WTC11 (cell line): ENCODE data around the gene PRR23E. TPM values are rescaled to one million over a fixed set of nuclear protein-coding genes. Genes with fewer than 3 reads are reported as not detected.

Source experiments
- ATAC-seq: fragments of 200-7000 bp; cut with Tn5 transposase; 2 replicates; pipeline ENCODE4 v1.10.0; 2021; ENCODE audit warnings: mild to moderate bottlenecking, moderate library complexity
- CTCF ChIA-PET: fragments of 300-600 bp; sonication (Branson Sonifier 250); formaldehyde crosslinking; loops from one replicate; lab custom pipeline; 2021; ENCODE audit warnings: antibody characterized with exemption; lab: Charles Lee
- POLR2A ChIA-PET: fragments of 350-600 bp; sonication (Branson Sonifier 250); formaldehyde crosslinking; loops from one replicate; lab custom pipeline; 2021; ENCODE audit warnings: antibody characterized with exemption; lab: Charles Lee
- DNase-seq: peaks from one replicate; pipeline ENCODE4 v3.0.0; 2021; ENCODE audit warnings: low spot score
- H3K27ac Mint-ChIP-seq: 2 replicates; pipeline ENCODE4 v1.8.0; 2021; ENCODE audit warnings: mixed read lengths
- H3K27me3 Mint-ChIP-seq: 2 replicates; pipeline ENCODE4 v1.8.0; 2021; ENCODE audit warnings: low read depth, mild to moderate bottlenecking, moderate library complexity, mixed read lengths
- H3K36me3 Mint-ChIP-seq: 2 replicates; pipeline ENCODE4 v1.8.0; 2021; ENCODE audit warnings: mixed read lengths
- H3K4me1 Mint-ChIP-seq: 2 replicates; pipeline ENCODE4 v1.8.0; 2022; ENCODE audit warnings: mixed read lengths
- H3K4me3 Mint-ChIP-seq: 2 replicates; pipeline ENCODE4 v1.8.0; 2021; ENCODE audit warnings: mild to moderate bottlenecking, moderate library complexity, mixed read lengths
- H3K9me3 Mint-ChIP-seq: 2 replicates; pipeline ENCODE4 v1.8.0; 2021; ENCODE audit warnings: mixed read lengths
- CREM ChIP-seq: sonication (generic); formaldehyde crosslinking; IDR thresholded peaks from 2 replicates; pipeline ENCODE4 v1.8.1; 2022; ENCODE audit warnings: mild to moderate bottlenecking, missing genetic modification reagents, moderate library complexity
- E2F5 ChIP-seq: sonication (generic); formaldehyde crosslinking; IDR thresholded peaks from 2 replicates; pipeline ENCODE4 v1.8.1; 2022; ENCODE audit warnings: mild to moderate bottlenecking, moderate library complexity, missing genetic modification reagents
- ELF4 ChIP-seq: sonication (generic); formaldehyde crosslinking; IDR thresholded peaks from 2 replicates; pipeline ENCODE4 v1.8.1; 2022; ENCODE audit warnings: low read depth, mild to moderate bottlenecking, moderate library complexity, missing genetic modification reagents
- FOXJ3 ChIP-seq: sonication (generic); formaldehyde crosslinking; IDR thresholded peaks from 2 replicates; pipeline ENCODE4 v1.9.0; 2021; ENCODE audit warnings: missing genetic modification reagents, mild to moderate bottlenecking, borderline replicate concordance
- FOXP1 ChIP-seq: sonication (generic); formaldehyde crosslinking; IDR thresholded peaks from 2 replicates; pipeline ENCODE4 v1.8.0; 2022; ENCODE audit warnings: missing genetic modification reagents, mild to moderate bottlenecking, moderate library complexity, borderline replicate concordance
- GRHL2 ChIP-seq: fragments of 250-450 bp; sonication (Bioruptor Pico); IDR thresholded peaks from 2 replicates; pipeline ENCODE4 v1.8.0; 2022; ENCODE audit warnings: mild to moderate bottlenecking, moderate library complexity; ENCODE audit not compliant: insufficient replicate concordance, severe bottlenecking
- HMGA2 ChIP-seq: fragments of 250-450 bp; sonication (Bioruptor Pico); IDR thresholded peaks from 2 replicates; pipeline ENCODE4 v1.4.0; 2021; ENCODE audit warnings: mild to moderate bottlenecking, moderate library complexity
- ZBTB21 ChIP-seq: sonication (generic); formaldehyde crosslinking; IDR thresholded peaks from 2 replicates; pipeline ENCODE4 v1.8.1; 2023; ENCODE audit warnings: mild to moderate bottlenecking, missing genetic modification reagents, borderline replicate concordance
- ZNF121 ChIP-seq: sonication (generic); formaldehyde crosslinking; IDR thresholded peaks from 2 replicates; pipeline ENCODE4 v1.8.0; 2023; ENCODE audit warnings: missing genetic modification reagents
- ZNF281 ChIP-seq: sonication (generic); formaldehyde crosslinking; IDR thresholded peaks from 2 replicates; pipeline ENCODE4 v1.8.0; 2023; ENCODE audit warnings: mild to moderate bottlenecking, missing genetic modification reagents
- ZNF396 ChIP-seq: fragments of 250-450 bp; sonication (Bioruptor Pico); IDR thresholded peaks from 2 replicates; pipeline ENCODE4 v1.8.0; 2021; ENCODE audit warnings: mild to moderate bottlenecking, moderate library complexity, borderline replicate concordance
- ZNF512 ChIP-seq: sonication (generic); formaldehyde crosslinking; IDR thresholded peaks from 2 replicates; pipeline ENCODE4 v1.8.1; 2022; ENCODE audit warnings: missing genetic modification reagents, borderline replicate concordance
- ZNF532 ChIP-seq: fragments of 250-450 bp; sonication (Bioruptor Pico); IDR thresholded peaks from 2 replicates; pipeline ENCODE4 v1.9.0; 2021; ENCODE audit warnings: mild to moderate bottlenecking, borderline replicate concordance
- total RNA-seq: library from RNA; stranded (reverse); gene quantifications from 3 replicates; pipeline ENCODE4 v1.2.3, GENCODE V29; 2021
- TF ChIP-seq, protein P1 (sequence below): sonication (generic); formaldehyde crosslinking; IDR thresholded peaks from 2 replicates; pipeline ENCODE4 v1.8.1; 2023; ENCODE audit warnings: mild to moderate bottlenecking, missing genetic modification reagents
- TF ChIP-seq, protein P2 (sequence below): fragments of 250-450 bp; sonication (Bioruptor Pico); IDR thresholded peaks from 2 replicates; pipeline ENCODE4 v1.9.0; 2021; ENCODE audit warnings: moderate library complexity, mild to moderate bottlenecking, inconsistent platforms, borderline replicate concordance
- TF ChIP-seq, protein P3 (sequence below): sonication (generic); formaldehyde crosslinking; IDR thresholded peaks from 2 replicates; pipeline ENCODE4 v1.8.1; 2022; ENCODE audit warnings: low read depth, mild to moderate bottlenecking, moderate library complexity, missing genetic modification reagents, borderline replicate concordance
- TF ChIP-seq, protein P4 (sequence below): sonication (generic); formaldehyde crosslinking; IDR thresholded peaks from 2 replicates; pipeline ENCODE4 v1.8.1; 2023; ENCODE audit warnings: mild to moderate bottlenecking, missing genetic modification reagents, moderate library complexity
- TF ChIP-seq, protein P5 (sequence below): fragments of 250-450 bp; sonication (Bioruptor Pico); IDR thresholded peaks from 2 replicates; pipeline ENCODE4 v1.9.0; 2021; ENCODE audit warnings: mild to moderate bottlenecking

The PRR23E gene
- total RNA-seq, 1 experiment from 2014 or later, result not detected

DNA sequence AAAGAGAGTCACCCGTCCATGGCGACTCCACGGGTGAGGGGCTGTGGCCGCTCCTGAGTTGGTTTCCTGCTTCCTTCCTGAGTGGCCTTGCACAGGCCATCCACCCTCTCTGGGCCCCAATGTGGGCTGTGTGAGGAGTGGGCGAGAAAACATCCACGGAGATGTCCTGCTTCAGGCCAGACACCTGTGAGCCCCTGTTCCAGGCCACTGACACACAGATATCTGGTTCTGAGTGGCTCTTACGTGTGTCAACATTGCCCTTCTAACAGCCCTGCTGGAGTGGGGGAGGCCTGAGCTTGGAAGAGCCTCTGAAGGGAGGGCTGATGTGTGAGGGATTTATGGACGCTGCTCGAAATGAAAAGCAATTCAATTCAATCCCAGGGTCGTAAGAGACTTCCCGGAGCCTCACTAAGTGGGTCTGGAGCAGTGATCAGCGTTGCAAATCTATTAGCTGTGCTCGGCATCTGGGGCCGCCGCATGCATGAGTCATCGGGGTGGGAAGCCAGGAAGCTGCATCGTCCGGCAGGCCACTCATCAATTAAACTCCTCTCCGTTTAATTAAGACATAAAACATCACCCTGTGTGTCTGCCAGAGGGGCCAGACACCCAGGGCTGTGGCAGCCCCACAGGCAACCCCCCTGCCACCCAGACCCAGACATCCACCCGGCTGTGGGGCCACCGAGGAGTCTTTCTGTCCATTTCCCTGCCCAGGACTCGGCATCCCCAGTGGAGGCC, 20.0 kb upstream of the PRR23E start (continued):
- no peak for TF ChIP-seq FOXP1 (CRISPR knock-in tag)
- TF ChIP-seq ZNF532 (CRISPR knock-in tag), result no peak
- TF ChIP-seq ZNF396 (CRISPR knock-in tag), result no peak

GRCh38 chr3:127173516-127174166, 19.3 kb upstream of the PRR23E start:
- ChIA-PET CTCF (no interaction called here), POLR2A (interaction anchor here (0.5 kb wide), 1 partner anchor 146 kb away, joined by 3 read pairs; no protein-coding TSS in a partner anchor)
- Mint-ChIP-seq H3K4me1 (peaks cover 11% of the 10 kb centered on the region; the same call in 1 of the 2 replicates), H3K36me3 (no peaks in the 10 kb centered on the region), H3K27me3 (no peaks in the 10 kb centered on the region), H3K9me3 (peaks cover 7% of the 10 kb centered on the region), H3K4me3 (no peak overlapping the region), H3K27ac (no peak overlapping the region)
- DNase-seq, result no peak
- ATAC-seq, result no peak
- TF ChIP-seq, protein P1, sequence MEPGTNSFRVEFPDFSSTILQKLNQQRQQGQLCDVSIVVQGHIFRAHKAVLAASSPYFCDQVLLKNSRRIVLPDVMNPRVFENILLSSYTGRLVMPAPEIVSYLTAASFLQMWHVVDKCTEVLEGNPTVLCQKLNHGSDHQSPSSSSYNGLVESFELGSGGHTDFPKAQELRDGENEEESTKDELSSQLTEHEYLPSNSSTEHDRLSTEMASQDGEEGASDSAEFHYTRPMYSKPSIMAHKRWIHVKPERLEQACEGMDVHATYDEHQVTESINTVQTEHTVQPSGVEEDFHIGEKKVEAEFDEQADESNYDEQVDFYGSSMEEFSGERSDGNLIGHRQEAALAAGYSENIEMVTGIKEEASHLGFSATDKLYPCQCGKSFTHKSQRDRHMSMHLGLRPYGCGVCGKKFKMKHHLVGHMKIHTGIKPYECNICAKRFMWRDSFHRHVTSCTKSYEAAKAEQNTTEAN (CRISPR knock-in tag), result no peak
- TF ChIP-seq GRHL2 (CRISPR knock-in tag), result no peak
- TF ChIP-seq ZNF281, result no peak
- TF ChIP-seq E2F5 (CRISPR knock-in tag), result no peak
- no peak for TF ChIP-seq ZNF121 (CRISPR knock-in tag)
- TF ChIP-seq, protein P2, sequence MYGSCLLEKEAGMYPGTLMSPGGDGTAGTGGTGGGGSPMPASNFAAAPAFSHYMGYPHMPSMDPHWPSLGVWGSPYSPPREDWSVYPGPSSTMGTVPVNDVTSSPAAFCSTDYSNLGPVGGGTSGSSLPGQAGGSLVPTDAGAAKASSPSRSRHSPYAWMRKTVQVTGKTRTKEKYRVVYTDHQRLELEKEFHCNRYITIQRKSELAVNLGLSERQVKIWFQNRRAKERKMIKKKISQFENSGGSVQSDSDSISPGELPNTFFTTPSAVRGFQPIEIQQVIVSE, result no peak
- TF ChIP-seq, protein P3, sequence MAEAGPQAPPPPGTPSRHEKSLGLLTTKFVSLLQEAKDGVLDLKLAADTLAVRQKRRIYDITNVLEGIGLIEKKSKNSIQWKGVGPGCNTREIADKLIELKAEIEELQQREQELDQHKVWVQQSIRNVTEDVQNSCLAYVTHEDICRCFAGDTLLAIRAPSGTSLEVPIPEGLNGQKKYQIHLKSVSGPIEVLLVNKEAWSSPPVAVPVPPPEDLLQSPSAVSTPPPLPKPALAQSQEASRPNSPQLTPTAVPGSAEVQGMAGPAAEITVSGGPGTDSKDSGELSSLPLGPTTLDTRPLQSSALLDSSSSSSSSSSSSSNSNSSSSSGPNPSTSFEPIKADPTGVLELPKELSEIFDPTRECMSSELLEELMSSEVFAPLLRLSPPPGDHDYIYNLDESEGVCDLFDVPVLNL, result no peak
- TF ChIP-seq FOXJ3 (CRISPR knock-in tag), result no peak
- TF ChIP-seq HMGA2 (CRISPR knock-in tag), result no peak
- TF ChIP-seq, protein P4, sequence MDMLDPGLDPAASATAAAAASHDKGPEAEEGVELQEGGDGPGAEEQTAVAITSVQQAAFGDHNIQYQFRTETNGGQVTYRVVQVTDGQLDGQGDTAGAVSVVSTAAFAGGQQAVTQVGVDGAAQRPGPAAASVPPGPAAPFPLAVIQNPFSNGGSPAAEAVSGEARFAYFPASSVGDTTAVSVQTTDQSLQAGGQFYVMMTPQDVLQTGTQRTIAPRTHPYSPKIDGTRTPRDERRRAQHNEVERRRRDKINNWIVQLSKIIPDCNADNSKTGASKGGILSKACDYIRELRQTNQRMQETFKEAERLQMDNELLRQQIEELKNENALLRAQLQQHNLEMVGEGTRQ (CRISPR knock-in tag), result no peak
- no peak for TF ChIP-seq ZBTB21 (CRISPR knock-in tag)
- no peak for TF ChIP-seq ZNF396 (CRISPR knock-in tag)
- no peak for TF ChIP-seq ZNF512 (CRISPR knock-in tag)
- TF ChIP-seq ELF4 (CRISPR knock-in tag), result no peak
- TF ChIP-seq, protein P5, sequence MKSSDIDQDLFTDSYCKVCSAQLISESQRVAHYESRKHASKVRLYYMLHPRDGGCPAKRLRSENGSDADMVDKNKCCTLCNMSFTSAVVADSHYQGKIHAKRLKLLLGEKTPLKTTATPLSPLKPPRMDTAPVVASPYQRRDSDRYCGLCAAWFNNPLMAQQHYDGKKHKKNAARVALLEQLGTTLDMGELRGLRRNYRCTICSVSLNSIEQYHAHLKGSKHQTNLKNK, result no peak
- TF ChIP-seq CREM, result no peak
